ENCODE measurements around the gene GRIA1.

GRIA1 gene

GRCh38 chr5:153610009-153610408 is 119.5 kb downstream of the GRIA1 start:
- DNase-seq (ENCODE audit: extremely low spot score) = no peak
- no peak for TF ChIP-seq FOXA1 (IDR thresholded peaks at IDR 0.05)
- no peak for TF ChIP-seq ARNT (IDR thresholded peaks at IDR 0.05)
- TF ChIP-seq TARDBP (IDR thresholded peaks at IDR 0.05) = no peak
- no peak for TF ChIP-seq SUZ12 (IDR thresholded peaks at IDR 0.05)
- TF ChIP-seq L3MBTL2 (conservative IDR thresholded peaks at IDR 0.05) = no peak
- no peak for TF ChIP-seq LEF1 (IDR thresholded peaks at IDR 0.05; ENCODE audit: borderline replicate concordance)
- TF ChIP-seq PKNOX1 (IDR thresholded peaks at IDR 0.05) = no peak
- TF ChIP-seq HDGF (IDR thresholded peaks at IDR 0.05; ENCODE audit: borderline replicate concordance) = no peak
- TF ChIP-seq NFRKB (IDR thresholded peaks at IDR 0.05) = no peak
- no peak for TF ChIP-seq ELF4 (IDR thresholded peaks at IDR 0.05)
- TF ChIP-seq ZNF384 (IDR thresholded peaks at IDR 0.05) = no peak
- no peak for TF ChIP-seq BHLHE40 (IDR thresholded peaks at IDR 0.05; ENCODE audit: borderline replicate concordance)
- TF ChIP-seq SP1 (IDR thresholded peaks at IDR 0.05) = no peak
- no peak for TF ChIP-seq FOXM1 (IDR thresholded peaks at IDR 0.05; ENCODE audit: borderline replicate concordance)
- TF ChIP-seq FOXK2 (IDR thresholded peaks at IDR 0.05) = no peak
- no peak for TF ChIP-seq CTBP1 (IDR thresholded peaks at IDR 0.05; ENCODE audit: borderline replicate concordance)
- ChIA-PET POLR2A (no interaction called here), CTCF (no interaction called here)

GRCh38 chr5:153610811-153611210 is 120.3 kb downstream of the GRIA1 start:
- TF ChIP-seq SUZ12 (IDR thresholded peaks at IDR 0.05) (no peak), HDGF (IDR thresholded peaks at IDR 0.05; ENCODE audit: borderline replicate concordance) (no peak), ZNF384 (IDR thresholded peaks at IDR 0.05) (no peak), ARNT (IDR thresholded peaks at IDR 0.05) (no peak), TARDBP (IDR thresholded peaks at IDR 0.05) (no peak), L3MBTL2 (conservative IDR thresholded peaks at IDR 0.05) (no peak), NFRKB (IDR thresholded peaks at IDR 0.05) (no peak), ELF4 (IDR thresholded peaks at IDR 0.05) (no peak), FOXK2 (IDR thresholded peaks at IDR 0.05) (no peak), PKNOX1 (IDR thresholded peaks at IDR 0.05) (no peak), BHLHE40 (IDR thresholded peaks at IDR 0.05; ENCODE audit: borderline replicate concordance) (no peak), SP1 (IDR thresholded peaks at IDR 0.05) (no peak), FOXM1 (IDR thresholded peaks at IDR 0.05; ENCODE audit: borderline replicate concordance) (no peak), CTBP1 (IDR thresholded peaks at IDR 0.05; ENCODE audit: borderline replicate concordance) (no peak), FOXA1 (IDR thresholded peaks at IDR 0.05) (no peak), LEF1 (IDR thresholded peaks at IDR 0.05; ENCODE audit: borderline replicate concordance) (no peak)
- no peak for DNase-seq (ENCODE audit: extremely low spot score)
- POLR2A ChIA-PET = no interaction called here
- CTCF ChIA-PET = no interaction called here

GRCh38 chr5:153613144-153613543 is 122.7 kb downstream of the GRIA1 start:
- ChIA-PET POLR2A (no interaction called here), CTCF (no interaction called here)
- TF ChIP-seq FOXM1 (IDR thresholded peaks at IDR 0.05; ENCODE audit: borderline replicate concordance) (no peak), BHLHE40 (IDR thresholded peaks at IDR 0.05; ENCODE audit: borderline replicate concordance) (no peak), L3MBTL2 (conservative IDR thresholded peaks at IDR 0.05) (no peak), ARNT (IDR thresholded peaks at IDR 0.05) (no peak), SP1 (IDR thresholded peaks at IDR 0.05) (no peak), NFRKB (IDR thresholded peaks at IDR 0.05) (no peak), ZNF384 (IDR thresholded peaks at IDR 0.05) (no peak), PKNOX1 (IDR thresholded peaks at IDR 0.05) (no peak), CTBP1 (IDR thresholded peaks at IDR 0.05; ENCODE audit: borderline replicate concordance) (no peak), TARDBP (IDR thresholded peaks at IDR 0.05) (no peak), FOXK2 (IDR thresholded peaks at IDR 0.05) (no peak), HDGF (IDR thresholded peaks at IDR 0.05; ENCODE audit: borderline replicate concordance) (no peak), ELF4 (IDR thresholded peaks at IDR 0.05) (no peak), LEF1 (IDR thresholded peaks at IDR 0.05; ENCODE audit: borderline replicate concordance) (no peak), SUZ12 (IDR thresholded peaks at IDR 0.05) (no peak), FOXA1 (IDR thresholded peaks at IDR 0.05) (no peak)
- DNase-seq (ENCODE audit: extremely low spot score) = no peak

DNA sequence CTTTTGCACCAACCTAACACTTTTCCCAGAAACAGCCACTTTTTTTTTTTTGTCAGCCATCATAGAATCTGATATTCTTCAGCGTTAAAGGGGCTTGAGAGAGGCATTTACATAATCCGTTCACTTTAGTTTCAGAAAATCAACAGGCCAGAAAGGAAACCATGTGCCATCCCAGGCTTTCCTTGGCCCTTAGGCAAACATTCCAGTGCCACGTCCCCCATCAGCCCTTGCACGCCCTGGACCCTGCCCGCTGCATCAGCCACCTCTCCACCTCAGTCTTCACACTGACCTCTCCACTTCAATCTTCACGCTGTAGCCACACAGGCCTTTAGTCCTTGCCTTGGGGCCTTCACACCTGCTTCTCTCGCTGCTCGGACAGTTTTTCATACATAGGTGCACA is 123.2 kb downstream of the GRIA1 start:
- ChIA-PET POLR2A (no interaction called here), CTCF (interaction anchor here (0.6 kb wide), 1 partner anchor 50 kb away, joined by 4 read pairs; no protein-coding TSS in a partner anchor)
- TF ChIP-seq SUZ12 (IDR thresholded peaks at IDR 0.05) (no peak), BHLHE40 (IDR thresholded peaks at IDR 0.05; ENCODE audit: borderline replicate concordance) (no peak), ZNF384 (IDR thresholded peaks at IDR 0.05) (no peak), NFRKB (IDR thresholded peaks at IDR 0.05) (no peak), L3MBTL2 (conservative IDR thresholded peaks at IDR 0.05) (no peak), FOXK2 (IDR thresholded peaks at IDR 0.05) (no peak), SP1 (IDR thresholded peaks at IDR 0.05) (no peak), CTBP1 (IDR thresholded peaks at IDR 0.05; ENCODE audit: borderline replicate concordance) (no peak), PKNOX1 (IDR thresholded peaks at IDR 0.05) (no peak), ARNT (IDR thresholded peaks at IDR 0.05) (no peak), HDGF (IDR thresholded peaks at IDR 0.05; ENCODE audit: borderline replicate concordance) (no peak), LEF1 (IDR thresholded peaks at IDR 0.05; ENCODE audit: borderline replicate concordance) (no peak), TARDBP (IDR thresholded peaks at IDR 0.05) (no peak), ELF4 (IDR thresholded peaks at IDR 0.05) (no peak)
- DNase-seq (ENCODE audit: extremely low spot score) = no peak

- DNase-seq (ENCODE audit: extremely low spot score) = no peak
- ChIA-PET POLR2A (no interaction called here), CTCF (no interaction called here)
- TF ChIP-seq CTBP1 (IDR thresholded peaks at IDR 0.05; ENCODE audit: borderline replicate concordance) = no peak
- TF ChIP-seq NFRKB (IDR thresholded peaks at IDR 0.05) = no peak
- no peak for TF ChIP-seq SUZ12 (IDR thresholded peaks at IDR 0.05)
- TF ChIP-seq FOXA1 (IDR thresholded peaks at IDR 0.05) = no peak
- TF ChIP-seq BHLHE40 (IDR thresholded peaks at IDR 0.05; ENCODE audit: borderline replicate concordance) = no peak
- TF ChIP-seq SP1 (IDR thresholded peaks at IDR 0.05) = no peak
- TF ChIP-seq ZNF384 (IDR thresholded peaks at IDR 0.05) = no peak
- TF ChIP-seq LEF1 (IDR thresholded peaks at IDR 0.05; ENCODE audit: borderline replicate concordance) = no peak
These were observed 126.7 kb downstream of the GRIA1 start for GRCh38 chr5:153617190-153617589.

All from HEK293T (cell line).